ENCODE measurements around the gene ZNF821.

The ZNF821 gene

DNA sequence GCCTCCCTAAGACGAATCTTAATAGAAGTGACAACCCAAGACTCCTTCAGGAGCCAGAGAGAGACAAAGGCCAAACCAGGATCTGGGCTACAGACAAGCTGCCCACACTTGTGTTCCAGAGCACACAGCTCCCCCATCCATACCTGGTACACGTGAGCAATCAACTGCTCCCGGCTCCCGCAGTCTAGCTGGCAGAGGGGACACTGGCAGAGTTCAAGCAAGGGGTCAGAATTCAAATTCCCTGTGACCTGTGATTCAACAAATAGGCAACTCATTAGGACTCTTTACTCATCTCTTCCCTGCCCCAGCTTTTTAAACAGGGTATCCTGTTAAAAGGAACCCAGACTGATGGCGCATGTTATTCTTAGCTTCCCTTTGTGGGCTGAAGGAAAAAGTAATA is 20.0 kb downstream of the ZNF821 start:
- Mint-ChIP-seq H3K36me3 (ENCODE audit: low read depth) (peaks cover 58% of the 10 kb centered on the region), H3K9me3 (no peaks in the 10 kb centered on the region), H3K27me3 (ENCODE audit: low read depth, poor library complexity) (peaks cover 6% of the 10 kb centered on the region), H3K4me3 (no peak overlapping the region), H3K4me1 (no peaks in the 10 kb centered on the region), H3K27ac (no peak overlapping the region)
- TF ChIP-seq, protein P1, sequence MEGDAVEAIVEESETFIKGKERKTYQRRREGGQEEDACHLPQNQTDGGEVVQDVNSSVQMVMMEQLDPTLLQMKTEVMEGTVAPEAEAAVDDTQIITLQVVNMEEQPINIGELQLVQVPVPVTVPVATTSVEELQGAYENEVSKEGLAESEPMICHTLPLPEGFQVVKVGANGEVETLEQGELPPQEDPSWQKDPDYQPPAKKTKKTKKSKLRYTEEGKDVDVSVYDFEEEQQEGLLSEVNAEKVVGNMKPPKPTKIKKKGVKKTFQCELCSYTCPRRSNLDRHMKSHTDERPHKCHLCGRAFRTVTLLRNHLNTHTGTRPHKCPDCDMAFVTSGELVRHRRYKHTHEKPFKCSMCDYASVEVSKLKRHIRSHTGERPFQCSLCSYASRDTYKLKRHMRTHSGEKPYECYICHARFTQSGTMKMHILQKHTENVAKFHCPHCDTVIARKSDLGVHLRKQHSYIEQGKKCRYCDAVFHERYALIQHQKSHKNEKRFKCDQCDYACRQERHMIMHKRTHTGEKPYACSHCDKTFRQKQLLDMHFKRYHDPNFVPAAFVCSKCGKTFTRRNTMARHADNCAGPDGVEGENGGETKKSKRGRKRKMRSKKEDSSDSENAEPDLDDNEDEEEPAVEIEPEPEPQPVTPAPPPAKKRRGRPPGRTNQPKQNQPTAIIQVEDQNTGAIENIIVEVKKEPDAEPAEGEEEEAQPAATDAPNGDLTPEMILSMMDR (IDR thresholded peaks at IDR 0.05) = no peak
- no peak for DNase-seq

DNA sequence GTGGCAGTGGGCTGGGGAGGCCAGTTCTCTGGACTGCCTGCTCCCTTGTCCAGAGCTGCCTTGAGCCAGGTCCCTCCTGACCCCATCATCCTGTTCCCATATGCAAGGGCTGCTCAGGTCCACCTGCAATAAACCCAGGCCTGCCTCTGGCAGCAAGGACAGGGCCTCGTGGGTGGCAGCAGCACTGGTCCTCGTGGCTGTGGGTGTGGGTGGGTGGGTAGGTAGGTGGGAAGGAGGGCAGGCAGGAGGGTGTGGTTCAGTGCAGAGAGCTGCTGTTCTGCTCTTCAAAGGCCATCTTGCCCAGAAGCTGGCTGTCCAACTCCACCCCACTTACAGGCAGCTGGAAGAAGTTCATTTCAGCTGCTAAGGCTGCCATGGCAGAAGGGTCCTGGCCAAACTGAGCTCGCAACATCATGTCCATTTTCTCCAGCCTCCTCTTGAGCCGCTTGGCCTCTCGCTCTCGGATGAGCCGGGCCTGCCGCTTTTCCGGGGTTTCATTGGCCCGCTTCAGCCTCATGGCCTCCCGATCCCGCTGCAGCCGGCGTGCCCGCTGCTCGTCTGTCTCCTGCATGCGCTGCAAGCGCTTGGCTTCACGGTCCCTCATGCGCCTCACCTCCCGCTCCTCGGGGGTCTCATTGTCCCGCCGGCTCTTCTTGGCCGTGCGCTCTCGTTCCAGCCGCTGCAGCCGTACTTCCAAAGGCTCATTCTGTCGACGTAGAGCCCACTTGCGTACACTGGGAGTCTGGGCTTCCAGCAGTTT is 24.0 kb downstream of the ZNF821 start:
- Mint-ChIP-seq H3K9me3 (no peaks in the 10 kb centered on the region), H3K27me3 (ENCODE audit: low read depth, poor library complexity) (peaks cover 6% of the 10 kb centered on the region), H3K36me3 (ENCODE audit: low read depth) (peaks cover 54% of the 10 kb centered on the region), H3K27ac (no peak overlapping the region), H3K4me1 (no peaks in the 10 kb centered on the region), H3K4me3 (no peak overlapping the region)
- TF ChIP-seq, protein P1 (IDR thresholded peaks at IDR 0.05) = no peak
- DNase-seq = no peak

DNA sequence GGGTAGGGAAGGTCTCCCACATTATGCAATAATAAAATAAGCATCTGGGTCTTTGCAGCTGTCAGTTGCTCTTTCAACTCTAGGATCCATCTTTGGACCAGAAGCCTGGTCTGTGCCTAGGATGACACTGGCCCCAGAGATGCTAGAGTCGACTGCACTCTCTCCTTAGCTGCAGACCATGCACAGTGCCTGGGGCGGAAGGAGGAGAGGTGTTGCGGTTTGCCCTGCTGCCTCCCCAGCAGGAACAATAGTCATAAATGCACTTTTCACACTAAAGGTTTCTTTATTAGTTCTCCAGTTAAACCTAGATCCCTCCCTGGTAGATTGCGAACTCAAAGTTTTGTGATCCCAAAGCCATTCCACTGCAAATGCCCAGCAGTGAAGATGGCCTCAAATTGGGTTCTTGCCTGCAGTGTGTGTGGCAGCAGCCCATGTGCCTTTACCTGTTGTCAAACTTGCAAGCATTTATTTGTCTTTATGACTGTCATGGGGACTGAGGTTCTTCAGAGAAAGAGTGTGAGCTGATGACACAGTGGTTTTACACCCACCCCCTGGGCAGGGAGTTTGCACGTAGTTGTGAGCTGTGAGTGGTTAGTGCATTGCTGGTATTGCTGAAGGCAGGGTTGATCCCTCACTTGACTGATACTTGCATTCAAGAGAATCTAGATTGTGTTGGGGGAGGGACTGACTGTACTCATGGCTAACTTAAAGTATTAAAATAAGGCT is 27.9 kb downstream of the ZNF821 start:
- TF ChIP-seq, protein P1 (IDR thresholded peaks at IDR 0.05) = no peak
- Mint-ChIP-seq H3K4me1 (no peaks in the 10 kb centered on the region), H3K9me3 (no peaks in the 10 kb centered on the region), H3K36me3 (ENCODE audit: low read depth) (peaks cover 51% of the 10 kb centered on the region), H3K27ac (no peak overlapping the region), H3K27me3 (ENCODE audit: low read depth, poor library complexity) (no peaks in the 10 kb centered on the region), H3K4me3 (no peak overlapping the region)
- no peak for DNase-seq

DNA sequence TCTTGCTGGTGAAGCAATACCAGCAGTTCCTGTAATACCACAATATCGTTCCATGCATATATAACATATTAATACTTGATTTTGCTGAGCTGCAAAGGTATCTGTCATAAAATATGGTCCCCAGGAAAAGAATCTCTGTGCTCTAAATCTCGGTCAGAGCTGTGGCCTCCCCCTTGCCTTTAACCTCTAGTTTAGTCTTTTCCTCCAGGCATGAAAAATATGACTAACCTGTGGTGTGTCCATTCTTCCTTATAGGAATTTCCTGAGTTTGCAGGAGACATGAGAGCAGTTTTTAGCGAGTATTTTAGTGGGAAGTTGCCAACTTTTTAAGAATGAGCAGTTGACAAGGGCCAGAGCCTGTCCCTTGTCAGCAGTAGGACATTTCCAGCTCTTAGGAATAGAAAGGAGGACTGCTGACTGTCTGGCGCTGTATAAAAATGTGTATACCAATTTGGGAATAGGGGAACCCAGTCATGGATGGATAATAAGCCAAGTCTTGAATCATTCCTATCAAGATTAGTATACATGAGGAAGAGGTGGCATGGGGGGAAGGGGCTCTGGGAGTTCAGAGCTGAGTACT is 29.5 kb downstream of the ZNF821 start:
- Mint-ChIP-seq H3K36me3 (ENCODE audit: low read depth) (peaks cover 54% of the 10 kb centered on the region), H3K4me3 (no peak overlapping the region), H3K9me3 (no peaks in the 10 kb centered on the region), H3K4me1 (no peaks in the 10 kb centered on the region), H3K27ac (no peak overlapping the region), H3K27me3 (ENCODE audit: low read depth, poor library complexity) (no peaks in the 10 kb centered on the region)
- TF ChIP-seq, protein P1 (IDR thresholded peaks at IDR 0.05) = no peak
- DNase-seq = no peak

DNA sequence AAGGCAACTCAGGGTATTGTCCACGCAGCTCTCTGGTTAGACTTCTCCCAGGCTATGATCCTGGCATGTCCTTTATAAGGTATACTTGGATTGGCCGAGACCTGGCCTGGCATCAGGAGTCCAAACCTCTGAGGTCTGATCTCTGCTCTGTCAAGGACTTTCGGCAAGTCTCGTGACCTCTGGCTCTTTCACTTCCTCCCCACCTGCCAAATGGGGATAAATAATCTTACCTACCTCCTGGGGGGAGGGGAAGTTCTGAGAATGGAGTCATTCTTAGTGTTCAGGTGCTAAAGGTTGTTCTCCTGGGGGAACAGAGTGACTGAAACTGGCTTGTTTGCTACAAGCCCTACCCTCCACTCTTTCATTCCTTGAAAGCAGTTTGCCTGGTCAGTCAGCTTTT is 30.6 kb downstream of the ZNF821 start:
- Mint-ChIP-seq H3K4me1 (no peaks in the 10 kb centered on the region), H3K27ac (no peak overlapping the region), H3K36me3 (ENCODE audit: low read depth) (peaks cover 51% of the 10 kb centered on the region), H3K9me3 (no peaks in the 10 kb centered on the region), H3K4me3 (no peak overlapping the region), H3K27me3 (ENCODE audit: low read depth, poor library complexity) (no peaks in the 10 kb centered on the region)
- TF ChIP-seq, protein P1 (IDR thresholded peaks at IDR 0.05) = no peak
- no peak for DNase-seq

All from nephron progenitor cell (in vitro differentiated cells).